Stimulated activated naive CD8-positive, alpha-beta T cell treated with anti-CD3 and anti-CD28 coated beads, Interleukin-15, Interleukin-2, amounts not matched to agents 100 ng/mL and 50 ng/mL, for 24 hours (primary cell): Measurements from ENCODE around the gene NKRF.

Experiments
- H3K27ac Mint-ChIP-seq: one replicate; pipeline ENCODE4 v1.8.0; 2021; ENCODE audit warnings: mild to moderate bottlenecking, mixed read lengths
- H3K27me3 Mint-ChIP-seq: one replicate; pipeline ENCODE4 v1.8.0; 2021; ENCODE audit warnings: mixed read lengths
- H3K36me3 Mint-ChIP-seq: one replicate; pipeline ENCODE4 v1.8.0; 2021; ENCODE audit warnings: low read depth, mixed read lengths
- H3K4me1 Mint-ChIP-seq: one replicate; pipeline ENCODE4 v1.8.0; 2021; ENCODE audit warnings: low read depth, mixed read lengths
- H3K4me3 Mint-ChIP-seq: one replicate; pipeline ENCODE4 v1.8.0; 2021; ENCODE audit warnings: mild to moderate bottlenecking, mixed read lengths
- H3K9me3 Mint-ChIP-seq: one replicate; pipeline ENCODE4 v1.8.0; 2021; ENCODE audit warnings: mixed read lengths

Gene NKRF

GRCh38 chrX:119574394-119575266 lies 31.6 kb downstream of the NKRF start, which contains the start of gene UBE2A:
Gene UBE2A (plus strand): TSS chrX:119574563. CDS start chrX:119574712, 149 bp downstream.
- H3K4me3 Mint-ChIP-seq = peak within 1 kb of the TSS; percentile 93
- H3K27ac Mint-ChIP-seq = peak within 1 kb of the TSS; percentile 95
- peaks cover 24% of the 10 kb centered on the region for H3K4me1 Mint-ChIP-seq
- H3K27me3 Mint-ChIP-seq = no peaks in the 10 kb centered on the region
- H3K36me3 Mint-ChIP-seq = peaks cover 6% of the 10 kb centered on the region
- no peaks in the 10 kb centered on the region for H3K9me3 Mint-ChIP-seq

GRCh38 chrX:119573840-119574393 lies 32.3 kb downstream of the NKRF start:
- H3K4me3 Mint-ChIP-seq = peak overlapping the region; percentile 93
- H3K4me1 Mint-ChIP-seq = peaks cover 21% of the 10 kb centered on the region
- no peaks in the 10 kb centered on the region for H3K9me3 Mint-ChIP-seq
- H3K27me3 Mint-ChIP-seq = no peaks in the 10 kb centered on the region
- H3K27ac Mint-ChIP-seq = peak overlapping the region; percentile 95
- H3K36me3 Mint-ChIP-seq = peaks cover 6% of the 10 kb centered on the region

- H3K36me3 Mint-ChIP-seq = peaks cover 6% of the 10 kb centered on the region
- no peak overlapping the region for H3K4me3 Mint-ChIP-seq
- peaks cover 18% of the 10 kb centered on the region for H3K4me1 Mint-ChIP-seq
- H3K9me3 Mint-ChIP-seq = no peaks in the 10 kb centered on the region
- H3K27ac Mint-ChIP-seq = peak overlapping the region; percentile 11
- H3K27me3 Mint-ChIP-seq = no peaks in the 10 kb centered on the region
Observed at GRCh38 chrX:119573222-119573621, 33.0 kb downstream of the NKRF start.

DNA sequence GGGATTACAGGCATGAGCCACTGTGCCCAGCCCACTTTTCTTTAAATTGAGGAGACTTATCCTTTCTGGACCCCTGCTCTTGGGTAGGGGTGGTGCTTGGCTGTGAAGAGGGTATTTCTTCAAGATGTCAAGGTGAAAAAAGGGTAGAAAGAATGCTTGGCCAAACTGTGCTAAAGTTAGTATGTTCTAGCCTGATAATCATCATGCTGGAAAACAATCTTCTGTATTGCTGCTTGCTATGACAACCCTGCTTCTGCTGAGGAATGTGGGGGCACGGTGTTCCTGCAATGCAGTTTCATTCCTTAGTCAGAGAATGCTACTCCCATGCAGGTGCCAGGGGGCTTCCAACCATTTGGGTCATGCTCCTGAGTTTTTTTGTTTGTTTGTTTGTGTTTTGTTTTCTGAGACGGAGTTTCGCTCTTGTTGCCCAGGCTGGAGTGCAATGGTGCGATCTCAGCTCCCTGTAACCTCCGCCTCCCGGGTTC lies 35.8 kb downstream of the NKRF start:
- Mint-ChIP-seq H3K4me1 (peaks cover 11% of the 10 kb centered on the region), H3K9me3 (no peaks in the 10 kb centered on the region), H3K27ac (no peak overlapping the region), H3K4me3 (no peak overlapping the region), H3K36me3 (no peaks in the 10 kb centered on the region), H3K27me3 (no peaks in the 10 kb centered on the region)

- peaks cover 18% of the 10 kb centered on the region for H3K4me1 Mint-ChIP-seq
- no peaks in the 10 kb centered on the region for H3K9me3 Mint-ChIP-seq
- no peaks in the 10 kb centered on the region for H3K27me3 Mint-ChIP-seq
- peak within 1 kb of the TSS; percentile 86 for H3K4me3 Mint-ChIP-seq
- peak within 1 kb of the TSS; percentile 87 for H3K27ac Mint-ChIP-seq
- H3K36me3 Mint-ChIP-seq = no peaks in the 10 kb centered on the region
Observed at GRCh38 chrX:119565107-119565663, 41.0 kb downstream of the NKRF start, which contains the start of gene STEEP1. Gene STEEP1 (minus strand): TSS chrX:119565409. CDS start chrX:119565355, 54 bp downstream.

- Mint-ChIP-seq H3K4me3 (no peak overlapping the region), H3K9me3 (no peaks in the 10 kb centered on the region), H3K4me1 (peaks cover 16% of the 10 kb centered on the region), H3K36me3 (peaks cover 19% of the 10 kb centered on the region), H3K27ac (no peak overlapping the region), H3K27me3 (no peaks in the 10 kb centered on the region)
Observed at GRCh38 chrX:119552508-119552907, 53.7 kb downstream of the NKRF start.

GRCh38 chrX:119549327-119550016 lies 56.8 kb downstream of the NKRF start:
- H3K27ac Mint-ChIP-seq = no peak overlapping the region
- no peaks in the 10 kb centered on the region for H3K9me3 Mint-ChIP-seq
- H3K27me3 Mint-ChIP-seq = no peaks in the 10 kb centered on the region
- H3K36me3 Mint-ChIP-seq = peaks cover 9% of the 10 kb centered on the region
- H3K4me3 Mint-ChIP-seq = no peak overlapping the region
- H3K4me1 Mint-ChIP-seq = peaks cover 16% of the 10 kb centered on the region

GRCh38 chrX:119541188-119541587 lies 65.0 kb downstream of the NKRF start:
- H3K27me3 Mint-ChIP-seq = no peaks in the 10 kb centered on the region
- peaks cover 15% of the 10 kb centered on the region for H3K36me3 Mint-ChIP-seq
- H3K4me3 Mint-ChIP-seq = no peak overlapping the region
- no peaks in the 10 kb centered on the region for H3K9me3 Mint-ChIP-seq
- no peak overlapping the region for H3K27ac Mint-ChIP-seq
- H3K4me1 Mint-ChIP-seq = no peaks in the 10 kb centered on the region

GRCh38 chrX:119539872-119540271 lies 66.4 kb downstream of the NKRF start:
- Mint-ChIP-seq H3K4me3 (no peak overlapping the region), H3K27ac (no peak overlapping the region), H3K4me1 (no peaks in the 10 kb centered on the region), H3K9me3 (no peaks in the 10 kb centered on the region), H3K36me3 (peaks cover 15% of the 10 kb centered on the region), H3K27me3 (no peaks in the 10 kb centered on the region)
